Neural cell (in vitro differentiated cells): Measurements from ENCODE around the gene SPECC1L. TPM values are rescaled to one million over a fixed set of nuclear protein-coding genes. Genes with fewer than 3 reads are reported as not detected.
A peak's percentile ranks its signal among the peaks of the same experiment; 100 is the strongest.

Experiments used
- H2AFZ ChIP-seq: fragments of 200-600, 300-800 bp; sonication (generic), shearing (Covaris generic); 2 replicates; pipeline ENCODE4 v1.6.0; 2014; ENCODE audit warnings: low read depth, mild to moderate bottlenecking, antibody characterized with exemption, low read length, moderate library complexity
- H3F3A ChIP-seq: fragments of 200-600 bp; shearing (Covaris generic); 2 replicates; pipeline ENCODE4 v1.6.1; 2016; ENCODE audit warnings: mild to moderate bottlenecking, moderate library complexity, mixed read lengths, antibody characterized with exemption, low read length; ENCODE audit not compliant: insufficient read depth, poor library complexity, severe bottlenecking
- H3K27ac ChIP-seq: fragments of 200-600, 300-800 bp; sonication (generic), shearing (Covaris generic); 2 replicates; pipeline ENCODE4 v1.5.1; 2014; ENCODE audit warnings: mild to moderate bottlenecking, low read length, moderate library complexity
- H3K27me3 ChIP-seq: fragments of 300-800, 200-600 bp; sonication (generic), shearing (Covaris generic); 2 replicates; pipeline ENCODE4 v1.6.0; 2014; ENCODE audit warnings: mild to moderate bottlenecking, low read depth, low read length, moderate library complexity; ENCODE audit not compliant: insufficient read depth
- H3K36me3 ChIP-seq: fragments of 300-800, 200-600 bp; sonication (generic), shearing (Covaris generic); 2 replicates; pipeline ENCODE4 v1.5.1; 2014; ENCODE audit warnings: mild to moderate bottlenecking, antibody characterized with exemption, low read length, moderate library complexity; ENCODE audit not compliant: insufficient read depth
- H3K4me2 ChIP-seq: fragments of 300-800, 200-600 bp; sonication (generic), shearing (Covaris generic); 2 replicates; pipeline ENCODE4 v1.6.0; 2014; ENCODE audit warnings: mild to moderate bottlenecking, low read length
- H3K4me3 ChIP-seq: fragments of 300-800, 200-600 bp; sonication (generic), shearing (Covaris generic); 2 replicates; pipeline ENCODE4 v1.5.1; 2014; ENCODE audit warnings: mild to moderate bottlenecking, low read length, moderate library complexity
- H3K79me2 ChIP-seq: fragments of 200-600 bp; shearing (Covaris generic); replicated peaks from 2 replicates; pipeline ENCODE4 v1.6.0; 2014; ENCODE audit warnings: mild to moderate bottlenecking, low read length, moderate library complexity; ENCODE audit not compliant: insufficient read depth
- H3K9ac ChIP-seq: fragments of 300-800, 200-600 bp; sonication (generic), shearing (Covaris generic); 2 replicates; pipeline ENCODE4 v1.6.1; 2016; ENCODE audit warnings: mild to moderate bottlenecking, low read length, mixed read lengths
- H3K9me2 ChIP-seq: fragments of 200-600 bp; shearing (Covaris generic); 2 replicates; pipeline ENCODE4 v1.6.1; 2016; ENCODE audit warnings: mild to moderate bottlenecking, low read length, mixed read lengths; ENCODE audit not compliant: insufficient read depth
- H3K9me3 ChIP-seq: fragments of 200-600, 300-800 bp; sonication (generic), shearing (Covaris generic); 2 replicates; pipeline ENCODE4 v1.6.1; 2016; ENCODE audit warnings: mild to moderate bottlenecking, mixed run types, low read length, moderate library complexity, mixed read lengths
- H4K20me1 ChIP-seq: fragments of 200-600 bp; shearing (Covaris generic); 2 replicates; pipeline ENCODE4 v1.6.1; 2016; ENCODE audit warnings: mild to moderate bottlenecking, mixed run types; ENCODE audit not compliant: insufficient read depth
- EZH2 ChIP-seq: fragments of 200-600, 300-800 bp; shearing (Covaris generic), sonication (generic); IDR thresholded peaks from 2 replicates; pipeline ENCODE4 v1.6.1; 2014; ENCODE audit warnings: antibody characterized with exemption, low read length, borderline replicate concordance, mild to moderate bottlenecking; ENCODE audit not compliant: insufficient read depth, poor library complexity, severe bottlenecking
- MXI1 ChIP-seq: fragments of 450-650 bp; conservative IDR thresholded peaks from 2 replicates; pipeline ENCODE4 v1.6.1; 2014; ENCODE audit warnings: antibody characterized with exemption, mild to moderate bottlenecking; ENCODE audit not compliant: poor library complexity, severe bottlenecking
- POLR2AphosphoS5 ChIP-seq: IDR thresholded peaks from 2 replicates; pipeline ENCODE4 v1.6.1; 2012
- RAD21 ChIP-seq: fragments of 450-650 bp; conservative IDR thresholded peaks from 2 replicates; pipeline ENCODE4 v1.6.1; 2014; ENCODE audit warnings: antibody characterized with exemption, mild to moderate bottlenecking, moderate library complexity
- SMC3 ChIP-seq: fragments of 450-650 bp; conservative IDR thresholded peaks from 2 replicates; pipeline ENCODE4 v1.6.1; 2014; ENCODE audit warnings: antibody characterized with exemption, mild to moderate bottlenecking, moderate library complexity; ENCODE audit not compliant: poor library complexity
- TAF1 ChIP-seq: IDR thresholded peaks from 2 replicates; pipeline ENCODE4 v1.6.1; 2012; ENCODE audit warnings: low read depth
- polyA plus RNA-seq: library from polyadenylated mRNA; depleted of rRNA; stranded (reverse); fragments of >200 nt; gene quantifications from 2 replicates; pipeline ENCODE4 v1.2.3, GENCODE V29; 2014
- TF ChIP-seq, protein P1 (sequence below): fragments of 450-650 bp; IDR thresholded peaks from 2 replicates; pipeline ENCODE4 v1.5.1; 2014; ENCODE audit warnings: antibody characterized with exemption, mild to moderate bottlenecking, moderate library complexity; ENCODE audit not compliant: poor library complexity, severe bottlenecking

SPECC1L gene
- polyA plus RNA-seq, 1 donor from 2014 or later: 27.1 TPM

DNA sequence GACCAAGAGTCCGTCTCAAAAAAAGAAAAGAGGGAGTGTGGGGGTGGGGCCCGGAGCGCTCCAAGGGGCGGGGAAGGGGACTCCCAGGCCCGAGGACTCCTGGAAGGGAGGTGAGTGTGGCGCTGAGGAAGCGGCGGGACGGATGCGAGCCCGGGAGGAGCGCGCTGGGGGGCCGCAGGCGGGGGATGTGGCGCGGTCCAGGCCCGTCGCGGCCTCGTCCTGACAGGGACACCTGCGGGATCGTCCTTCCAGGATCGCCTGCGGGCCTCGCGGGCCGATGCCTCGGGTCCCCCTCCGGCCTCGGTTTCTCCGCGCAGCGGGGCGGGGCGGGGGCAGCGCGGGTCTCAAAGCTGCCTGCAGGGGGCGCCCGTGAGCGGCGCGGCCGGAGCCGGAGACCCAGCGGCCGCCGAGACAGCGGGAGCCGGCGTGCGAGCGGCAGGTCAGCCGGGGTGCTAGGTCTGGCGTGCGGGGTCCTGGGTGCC lies 152.9 kb downstream of the SPECC1L start:
- H3K27me3 ChIP-seq: peaks cover 28% of the 10 kb centered on the region
- H2AFZ ChIP-seq: no peak overlapping the region
- no peaks in the 10 kb centered on the region for H3K79me2 ChIP-seq
- no peak overlapping the region for H3K27ac ChIP-seq
- no peaks in the 10 kb centered on the region for H3K36me3 ChIP-seq
- no peaks in the 10 kb centered on the region for H3K9me2 ChIP-seq
- TF ChIP-seq SMC3 (peak; percentile 67), RAD21 (peak; percentile 57), POLR2AphosphoS5 (no peak), TAF1 (no peak), EZH2 (no peak)
- TF ChIP-seq, protein P1, sequence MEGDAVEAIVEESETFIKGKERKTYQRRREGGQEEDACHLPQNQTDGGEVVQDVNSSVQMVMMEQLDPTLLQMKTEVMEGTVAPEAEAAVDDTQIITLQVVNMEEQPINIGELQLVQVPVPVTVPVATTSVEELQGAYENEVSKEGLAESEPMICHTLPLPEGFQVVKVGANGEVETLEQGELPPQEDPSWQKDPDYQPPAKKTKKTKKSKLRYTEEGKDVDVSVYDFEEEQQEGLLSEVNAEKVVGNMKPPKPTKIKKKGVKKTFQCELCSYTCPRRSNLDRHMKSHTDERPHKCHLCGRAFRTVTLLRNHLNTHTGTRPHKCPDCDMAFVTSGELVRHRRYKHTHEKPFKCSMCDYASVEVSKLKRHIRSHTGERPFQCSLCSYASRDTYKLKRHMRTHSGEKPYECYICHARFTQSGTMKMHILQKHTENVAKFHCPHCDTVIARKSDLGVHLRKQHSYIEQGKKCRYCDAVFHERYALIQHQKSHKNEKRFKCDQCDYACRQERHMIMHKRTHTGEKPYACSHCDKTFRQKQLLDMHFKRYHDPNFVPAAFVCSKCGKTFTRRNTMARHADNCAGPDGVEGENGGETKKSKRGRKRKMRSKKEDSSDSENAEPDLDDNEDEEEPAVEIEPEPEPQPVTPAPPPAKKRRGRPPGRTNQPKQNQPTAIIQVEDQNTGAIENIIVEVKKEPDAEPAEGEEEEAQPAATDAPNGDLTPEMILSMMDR: peak; percentile 71
- no peaks in the 10 kb centered on the region for H3K9me3 ChIP-seq
- no peaks in the 10 kb centered on the region for H4K20me1 ChIP-seq
- no peak overlapping the region for H3K9ac ChIP-seq
- no peak overlapping the region for H3K4me2 ChIP-seq
- H3K4me3 ChIP-seq: peak overlapping the region; percentile 62
- no peaks in the 10 kb centered on the region for H3F3A ChIP-seq

DNA sequence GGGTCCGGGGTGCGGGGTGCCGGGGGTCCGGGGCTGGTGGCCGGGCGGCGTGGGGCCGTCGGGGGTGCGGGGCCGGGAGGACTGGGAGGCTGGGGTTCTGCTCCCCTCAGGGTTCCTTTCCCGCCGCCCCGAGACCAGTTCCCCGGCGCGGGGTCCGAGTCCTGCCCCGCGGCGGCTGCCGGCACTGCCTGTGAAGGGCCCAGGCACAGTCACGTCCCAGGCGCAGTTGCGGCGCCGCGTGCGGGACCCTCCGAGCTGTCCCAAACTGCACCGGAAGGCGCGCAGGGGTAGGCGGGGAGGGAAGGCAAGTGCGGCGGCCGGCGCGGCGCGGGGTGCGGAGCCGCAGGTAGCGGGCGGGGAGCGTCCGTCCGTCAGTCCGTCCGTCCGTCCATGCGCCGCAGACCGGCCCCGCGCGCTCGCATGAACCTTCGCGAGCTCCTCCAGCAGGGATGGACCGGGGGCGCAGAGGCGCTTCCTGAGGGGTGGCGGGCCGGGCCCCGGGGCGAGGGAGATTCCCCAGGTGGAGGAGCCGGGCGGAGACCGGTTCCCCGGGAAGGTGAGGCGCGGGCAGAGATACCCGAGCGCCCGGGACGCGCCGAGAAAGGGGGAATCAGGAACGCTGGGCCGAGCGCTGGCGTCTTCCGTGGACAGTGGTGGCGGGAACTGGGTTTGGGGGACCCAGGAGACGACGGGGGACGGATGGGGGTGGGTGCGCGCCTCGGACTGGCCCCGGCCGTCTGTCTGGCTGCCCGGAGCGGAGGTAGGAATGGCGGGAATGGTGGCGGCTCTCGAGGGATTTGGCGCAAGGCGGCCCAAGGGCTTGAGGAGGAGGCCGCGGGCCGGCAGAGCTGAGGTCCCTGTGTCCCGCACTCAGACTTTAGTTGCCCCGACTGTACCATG lies 153.6 kb downstream of the SPECC1L start:
- no peaks in the 10 kb centered on the region for H4K20me1 ChIP-seq
- no peaks in the 10 kb centered on the region for H3K79me2 ChIP-seq
- no peak overlapping the region for H3K27ac ChIP-seq
- no peaks in the 10 kb centered on the region for H3K9me2 ChIP-seq
- H3K9ac ChIP-seq: no peak overlapping the region
- no peaks in the 10 kb centered on the region for H3F3A ChIP-seq
- no peaks in the 10 kb centered on the region for H3K9me3 ChIP-seq
- H3K36me3 ChIP-seq: no peaks in the 10 kb centered on the region
- TF ChIP-seq, protein P1: no peak
- TF ChIP-seq MXI1 (no peak), EZH2 (peak; percentile 82), RAD21 (no peak), POLR2AphosphoS5 (no peak)
- peak overlapping the region; percentile 62 for H3K4me3 ChIP-seq
- no peak overlapping the region for H3K4me2 ChIP-seq
- peaks cover 28% of the 10 kb centered on the region for H3K27me3 ChIP-seq
- no peak overlapping the region for H2AFZ ChIP-seq
